HG02852 (cell line): ENCODE data around the gene WASHC4.
"Not testable (repeated sequence)": the region's sequence is repeated elsewhere in the genome, so short reads cannot be mapped to it uniquely, and the experiment has no call there.

Source experiments
- ATAC-seq: cut with Tn5 transposase; IDR thresholded peaks from one replicate; pipeline ENCODE4 v1.9.1; 2021; ENCODE audit warnings: mild to moderate bottlenecking, moderate library complexity; ENCODE audit not compliant: unreplicated experiment

WASHC4 gene

DNA sequence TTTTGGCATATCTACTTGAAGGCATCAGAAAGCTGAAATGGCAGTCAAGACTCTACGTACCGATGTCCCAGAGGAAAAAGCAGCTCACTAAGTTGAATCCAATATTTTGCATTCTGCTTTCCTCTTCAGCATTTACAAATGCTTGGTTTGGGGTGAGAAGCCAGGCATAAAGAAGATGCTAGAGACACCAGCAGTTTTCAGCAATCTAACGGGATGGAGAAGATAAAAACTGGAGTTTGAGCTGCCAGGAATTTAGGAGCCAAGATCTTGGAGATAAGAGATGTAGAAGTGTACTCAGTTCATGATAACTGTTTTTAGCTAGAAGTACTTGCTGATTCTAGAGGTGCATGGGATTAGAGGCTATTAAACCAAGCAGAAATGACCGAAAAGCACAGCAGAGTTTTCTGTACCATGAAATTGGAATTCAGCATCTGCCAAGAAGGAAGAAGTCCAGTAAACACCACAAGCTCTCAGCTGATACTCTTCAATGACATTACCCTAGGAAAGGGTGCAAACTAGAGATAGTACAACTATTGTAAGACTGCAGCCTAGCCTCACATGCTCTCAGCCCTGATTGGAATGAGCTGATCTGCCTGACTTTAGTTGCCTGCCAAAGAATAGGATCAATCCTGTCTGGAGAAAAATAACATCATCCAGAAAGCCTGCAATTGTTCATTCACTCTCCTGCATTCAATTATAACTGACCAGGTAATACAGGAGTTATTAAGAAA lies 15.9 kb upstream of the WASHC4 start:
- ATAC-seq: no peak

DNA sequence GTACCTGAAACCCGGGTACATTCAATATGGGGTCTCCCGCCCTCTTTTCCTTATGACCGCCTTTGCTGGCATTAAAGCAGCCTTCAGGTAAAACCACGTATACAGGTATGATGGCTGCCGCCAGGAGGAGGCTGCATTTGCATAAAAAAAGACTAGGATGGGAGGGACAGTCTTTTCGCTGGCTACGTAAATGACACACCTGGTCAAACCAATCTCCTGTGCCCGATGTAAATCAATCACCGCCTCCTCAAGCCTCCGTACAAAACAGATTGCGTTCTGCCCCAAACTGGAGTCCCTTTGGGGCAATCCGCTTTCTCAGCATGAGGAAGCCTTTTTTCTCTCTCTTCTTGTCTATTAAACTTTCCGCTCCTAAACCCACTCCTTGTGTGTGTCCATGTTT lies 15.2 kb upstream of the WASHC4 start:
- ATAC-seq: no peak

DNA sequence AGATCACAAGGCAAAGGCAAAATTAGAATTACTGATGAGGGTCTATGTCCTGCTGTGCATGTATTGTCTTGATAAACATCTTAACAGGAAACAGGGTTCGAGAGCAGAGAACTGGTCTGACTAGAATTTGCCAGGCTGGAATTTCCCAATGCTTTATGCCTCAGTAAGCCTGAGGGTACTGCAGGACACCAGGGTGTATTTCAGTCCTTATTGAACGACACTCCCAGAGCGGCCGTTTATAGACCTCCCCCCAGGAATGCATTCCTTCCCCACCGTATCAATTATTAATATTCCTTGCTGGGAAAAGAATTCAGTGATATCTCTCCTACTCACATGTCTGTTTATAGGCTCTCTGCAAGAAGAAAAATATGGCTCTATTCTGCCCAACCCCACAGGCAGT lies 12.2 kb upstream of the WASHC4 start:
- not testable (repeated sequence) for ATAC-seq

DNA sequence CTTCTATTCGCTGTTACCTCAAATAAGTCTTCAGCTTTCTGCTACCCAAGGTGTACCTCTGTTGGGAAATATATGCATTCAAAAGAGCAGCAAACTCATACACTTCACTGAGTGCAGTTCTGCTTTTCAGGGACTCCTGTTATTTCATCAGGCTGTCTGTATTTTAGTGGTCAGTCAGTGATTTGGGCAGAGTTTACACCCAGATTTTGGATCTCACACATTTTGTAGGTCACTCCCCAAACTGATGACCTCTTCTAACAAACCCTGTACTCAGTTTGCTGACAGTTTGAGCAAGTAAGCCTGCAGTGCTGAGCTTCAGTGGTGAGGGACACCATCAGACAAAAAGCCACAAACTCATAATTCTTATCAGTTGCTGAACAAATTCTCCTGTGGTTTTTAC lies 8.2 kb upstream of the WASHC4 start:
- ATAC-seq: no peak

DNA sequence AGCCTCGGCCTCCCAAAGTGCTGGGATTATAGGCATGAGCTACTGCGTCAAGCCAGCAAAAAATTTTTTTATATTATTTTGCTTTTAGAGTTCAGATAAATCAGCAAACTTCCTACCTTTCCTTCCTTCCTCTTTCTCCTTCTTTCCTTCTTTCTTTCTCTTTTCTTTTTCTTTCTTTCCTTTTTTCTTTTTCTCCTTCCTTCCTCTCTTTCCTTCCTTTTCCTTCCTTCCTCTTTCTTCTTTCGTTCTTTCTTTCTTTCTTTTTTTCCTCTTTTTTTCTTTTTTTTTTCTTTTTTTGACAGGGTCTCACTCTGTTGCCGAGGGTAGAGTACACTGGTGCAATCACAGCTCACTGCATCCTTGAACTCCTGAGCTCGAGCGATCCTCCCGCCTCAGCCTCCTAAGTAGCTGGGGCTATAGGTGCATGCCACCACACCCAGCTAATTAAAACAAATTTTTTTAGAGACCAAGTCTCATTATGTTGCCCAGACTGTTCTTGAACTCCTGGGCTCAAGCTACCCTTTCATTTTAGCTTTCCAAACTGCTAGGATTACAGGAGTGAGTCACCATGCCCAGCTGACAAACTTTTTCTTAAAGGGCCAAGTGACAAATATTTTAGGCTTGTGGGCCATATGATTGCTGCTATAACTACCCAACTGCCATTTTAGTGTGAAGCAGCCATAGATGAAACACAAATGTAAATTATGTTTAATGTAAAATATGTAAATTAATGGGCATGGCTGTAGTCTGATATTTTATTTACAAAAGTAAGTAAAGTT lies 7.1 kb upstream of the WASHC4 start:
- ATAC-seq: no peak

DNA sequence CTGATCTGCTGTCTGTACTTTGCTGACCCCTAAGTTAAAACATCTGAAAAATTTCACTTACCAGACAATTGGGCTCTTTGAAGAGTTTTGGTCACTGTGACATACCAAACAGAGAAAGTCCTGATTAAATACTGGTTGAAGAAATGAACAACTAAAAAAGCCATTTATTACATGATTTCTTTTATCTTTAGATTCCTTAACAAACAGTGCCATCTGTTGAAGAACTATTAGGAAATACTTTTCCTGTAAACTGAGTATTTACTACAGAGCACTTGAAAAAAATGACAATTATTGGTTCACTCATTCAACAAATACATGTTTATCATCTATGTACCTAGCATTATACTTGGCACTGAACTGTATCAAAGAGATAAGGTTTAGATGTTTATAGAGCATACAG lies 6.5 kb upstream of the WASHC4 start:
- ATAC-seq: no peak

DNA sequence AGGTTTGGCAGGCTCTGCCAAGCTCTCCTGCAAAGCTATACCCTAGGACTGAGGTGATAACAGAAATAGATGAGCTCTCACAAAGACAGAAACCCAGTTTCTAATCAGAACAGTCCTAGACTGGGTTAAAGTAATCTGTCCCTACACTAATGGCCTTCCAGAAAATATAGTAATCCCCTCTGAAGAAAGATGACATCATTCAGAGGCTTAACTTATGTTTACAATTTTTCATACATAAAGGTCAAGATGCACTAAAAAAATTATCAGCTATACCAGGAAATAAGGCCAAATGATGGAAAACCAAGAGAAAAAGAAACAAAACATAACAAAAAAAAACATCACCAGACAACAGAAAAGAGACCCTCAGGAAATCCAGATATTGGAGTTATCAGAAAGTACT lies 4.9 kb upstream of the WASHC4 start:
- ATAC-seq: no peak

DNA sequence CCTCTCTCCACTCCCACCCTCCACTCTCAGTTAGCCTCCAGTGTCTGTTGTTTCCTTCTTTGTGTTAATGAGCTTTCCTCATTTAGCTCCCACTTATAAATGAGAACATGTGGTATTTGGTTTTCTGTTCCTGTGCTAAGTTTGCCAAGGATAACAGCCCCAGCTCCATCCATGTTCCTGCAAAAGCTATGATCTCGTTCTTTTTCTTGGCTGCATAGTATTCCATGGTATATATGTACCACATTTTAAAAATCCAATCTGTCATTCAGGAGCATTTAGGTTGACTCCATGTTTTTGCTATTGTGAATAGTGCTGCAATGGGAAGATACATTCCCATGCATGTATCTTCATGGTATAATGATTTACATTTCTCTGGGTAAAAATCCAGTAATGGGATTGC lies 2.8 kb upstream of the WASHC4 start:
- no peak for ATAC-seq

DNA sequence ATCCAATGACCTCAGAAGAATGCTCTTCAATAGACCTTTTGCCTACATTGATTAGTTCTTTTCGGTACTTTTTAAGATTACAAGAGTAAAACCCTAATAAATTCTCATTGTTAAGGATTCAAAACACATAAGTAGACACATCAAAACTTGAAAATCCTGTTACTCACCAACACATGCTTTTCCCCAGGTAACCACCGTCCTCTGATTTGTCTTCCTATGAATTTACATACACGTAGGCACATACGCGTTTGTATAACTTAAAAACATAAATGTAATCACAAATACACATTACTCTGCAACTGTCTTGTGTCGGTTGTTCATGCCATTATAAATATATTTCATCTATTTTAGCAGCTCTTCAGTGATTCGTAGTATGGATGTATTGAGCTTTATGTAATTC lies 910 bp upstream of the WASHC4 start:
- no peak for ATAC-seq

DNA sequence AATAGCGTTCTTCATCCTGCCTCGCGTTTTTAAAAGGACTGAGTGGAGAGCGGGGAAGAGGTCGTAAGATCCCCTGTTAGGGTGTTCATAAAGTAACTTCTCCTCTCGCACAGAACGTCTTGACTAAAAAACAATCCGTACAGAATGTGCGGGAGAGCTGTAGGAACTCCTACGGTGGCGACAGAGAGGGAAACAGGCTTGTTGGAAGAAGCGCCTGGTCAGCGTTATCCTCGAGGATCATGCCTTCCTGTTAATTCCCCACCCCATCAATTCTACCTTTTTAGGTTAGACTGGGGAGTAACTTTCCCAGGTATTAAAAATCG lies 399 bp upstream of the WASHC4 start:
- ATAC-seq: peak; percentile 13

DNA sequence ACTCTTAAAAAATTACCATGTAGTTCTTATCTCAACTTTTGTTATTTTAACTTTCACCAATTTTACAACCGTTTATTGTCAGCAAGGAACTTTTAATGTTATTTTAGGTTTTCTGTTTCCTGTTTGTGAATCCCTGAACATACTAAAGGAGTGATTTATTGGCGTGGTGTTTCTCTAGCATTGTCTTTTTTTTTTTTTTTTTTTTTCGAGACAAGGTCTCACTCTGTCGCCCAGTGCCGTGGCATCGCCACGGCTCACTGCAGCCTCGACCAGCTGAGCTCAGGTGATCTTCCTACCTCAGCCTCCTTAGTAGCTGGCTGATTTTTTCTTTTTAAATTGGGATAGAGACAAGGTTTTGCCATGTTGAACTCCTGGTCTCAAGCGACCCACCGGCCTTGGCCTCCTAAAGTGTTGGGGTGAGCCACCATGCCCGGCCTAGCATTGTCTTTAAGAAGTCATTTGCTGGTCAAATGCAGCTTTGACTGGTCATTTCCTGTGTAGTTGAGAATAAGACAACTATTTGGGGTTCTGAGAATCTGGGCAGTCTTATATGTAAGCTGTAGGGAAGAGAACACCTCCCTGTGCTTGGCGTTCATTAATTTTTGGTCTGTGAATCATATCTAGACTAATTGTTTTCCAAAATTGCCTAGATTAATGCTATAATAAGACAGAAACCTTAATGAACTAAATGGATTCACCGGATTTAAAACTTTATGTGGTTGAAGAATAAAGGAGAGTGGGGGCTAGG lies 2.1 kb downstream of the WASHC4 start:
- ATAC-seq: peak; percentile 36

DNA sequence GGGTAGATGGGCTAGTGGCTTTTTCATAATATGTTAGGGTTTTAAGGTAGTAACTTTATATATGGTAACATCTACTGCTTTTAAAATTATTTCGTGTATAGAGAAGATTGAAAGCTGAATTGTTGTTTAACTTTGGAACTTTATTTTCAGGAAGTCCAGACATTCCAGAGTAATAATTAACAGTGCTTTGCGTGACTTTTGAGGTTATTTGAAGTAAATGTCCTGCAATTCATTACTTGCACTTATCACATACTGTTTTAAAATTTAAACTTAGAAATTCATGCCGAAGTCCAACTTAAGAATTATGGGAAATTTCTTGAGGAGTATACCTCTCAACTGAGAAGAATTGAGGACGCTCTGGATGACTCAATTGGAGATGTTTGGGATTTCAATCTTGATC lies 3.3 kb downstream of the WASHC4 start:
- ATAC-seq: no peak

DNA sequence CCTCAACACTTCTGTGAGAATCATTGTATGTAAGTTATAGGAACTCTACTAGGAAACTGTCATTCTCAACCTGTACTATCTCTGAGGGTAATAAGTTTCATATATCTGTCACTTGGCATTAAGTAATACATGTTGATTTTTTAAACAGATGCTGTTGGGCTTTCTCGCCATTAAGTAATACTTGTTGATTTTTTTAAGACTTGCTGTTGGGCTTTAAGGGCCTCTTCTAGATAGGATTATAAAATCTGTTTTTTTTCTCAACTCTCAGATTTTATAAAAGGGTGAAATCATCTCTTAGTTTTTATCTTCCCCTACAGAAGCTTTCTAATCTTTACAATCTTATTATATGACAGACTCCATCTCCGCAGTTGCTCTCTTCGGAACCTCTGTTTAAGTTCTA lies 5.6 kb downstream of the WASHC4 start:
- no peak for ATAC-seq

DNA sequence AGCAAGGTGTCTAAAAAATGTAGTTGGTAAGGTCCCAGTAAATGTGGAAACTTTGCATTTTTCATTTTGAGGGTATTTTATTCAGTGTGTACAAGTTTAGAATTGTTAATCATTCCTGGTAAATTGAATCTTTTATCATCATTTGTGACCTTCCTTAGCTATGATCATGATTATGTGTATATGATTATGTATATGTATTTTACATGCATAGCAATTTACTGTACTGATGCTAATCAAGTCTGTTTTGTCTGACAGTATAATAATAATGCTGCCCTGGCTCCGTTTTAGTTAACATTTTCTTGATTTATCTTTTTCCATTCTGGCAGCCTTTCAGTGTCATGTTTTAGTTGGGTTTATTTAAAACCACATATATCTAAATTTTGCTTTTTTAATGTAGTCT lies 9.4 kb downstream of the WASHC4 start:
- no peak for ATAC-seq

DNA sequence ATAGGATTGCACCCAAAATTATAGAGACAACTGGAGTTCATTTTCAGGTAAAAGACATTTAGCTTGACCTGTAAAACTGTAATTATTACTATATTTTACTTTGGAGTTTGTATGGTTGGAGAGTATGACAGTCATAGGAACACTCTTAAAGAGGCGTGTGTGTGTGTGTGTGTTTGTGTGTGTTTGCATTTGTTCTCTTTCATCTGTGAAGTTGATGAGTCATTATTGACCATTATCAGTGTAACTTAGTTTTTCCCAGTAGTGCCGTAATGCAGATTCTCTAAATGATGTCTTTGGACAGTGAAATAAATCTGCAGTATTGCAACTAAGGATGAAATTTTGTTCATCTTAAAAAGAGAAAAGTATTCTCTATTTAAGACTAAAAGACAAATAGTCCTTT lies 13.0 kb downstream of the WASHC4 start:
- no peak for ATAC-seq

DNA sequence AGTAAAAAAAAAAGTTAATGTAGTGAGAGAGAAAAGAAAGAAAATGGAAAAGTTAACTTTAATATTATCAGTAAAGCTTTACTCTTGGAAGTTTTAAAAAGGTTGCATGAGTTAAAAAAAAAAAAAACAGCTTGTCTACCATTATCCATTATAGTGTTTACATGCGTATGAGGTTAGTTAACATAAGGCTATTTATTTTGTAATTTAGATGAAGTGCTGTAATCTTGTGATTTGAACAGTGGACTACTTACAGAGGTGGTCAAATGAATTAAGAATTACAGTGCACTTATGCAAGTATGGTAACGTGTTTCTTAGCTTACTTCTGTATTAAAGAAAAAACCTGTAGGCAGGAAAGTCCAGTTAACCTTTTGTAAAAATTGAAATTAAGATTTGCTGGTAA lies 30.7 kb downstream of the WASHC4 start:
- no peak for ATAC-seq

DNA sequence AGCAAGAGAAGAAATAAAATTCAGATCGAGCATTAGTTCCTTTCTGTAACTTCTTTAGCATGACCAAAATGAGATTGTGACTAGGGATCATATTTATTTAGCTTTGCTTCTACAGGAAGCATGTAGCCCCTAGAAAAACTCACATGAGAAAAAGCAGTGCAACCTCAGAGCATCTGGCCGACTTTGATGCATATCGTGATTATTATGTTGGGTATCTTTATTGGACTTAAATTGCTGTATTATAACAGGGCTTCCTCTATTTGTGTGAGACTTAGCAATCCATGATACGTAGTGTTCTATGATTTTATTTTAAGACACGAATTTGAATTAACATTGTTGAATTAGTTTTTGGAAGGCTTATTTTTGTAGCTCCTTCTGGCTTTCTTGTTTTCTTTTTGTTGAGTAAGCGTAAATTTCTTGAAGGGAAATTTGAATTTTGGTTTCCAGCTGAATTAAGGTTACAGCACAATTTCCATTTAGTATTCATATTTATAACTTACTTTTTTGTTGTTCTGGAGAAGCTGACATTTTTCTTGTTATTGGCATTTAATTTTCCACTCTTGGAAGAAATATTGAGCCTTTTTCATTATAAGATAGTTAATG lies 33.9 kb downstream of the WASHC4 start:
- ATAC-seq: no peak

DNA sequence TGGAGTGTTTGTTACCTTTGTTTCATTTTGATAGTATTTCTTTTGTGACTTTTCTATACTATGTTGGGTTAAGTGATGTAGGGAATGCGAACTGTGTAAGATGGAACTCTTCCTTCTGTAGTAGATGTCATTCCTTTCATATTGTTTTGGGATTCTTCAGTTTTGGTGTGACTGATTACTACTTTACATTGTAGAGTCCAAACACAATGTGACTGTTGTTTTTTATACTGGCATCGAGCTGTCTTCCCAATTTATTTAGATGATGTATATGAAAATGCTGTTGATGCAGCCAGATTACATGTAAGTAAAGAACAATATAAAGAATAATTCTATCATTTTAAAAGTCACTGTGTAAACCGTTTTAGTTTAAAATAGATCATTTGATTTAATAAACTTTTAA lies 34.7 kb downstream of the WASHC4 start:
- ATAC-seq: no peak

DNA sequence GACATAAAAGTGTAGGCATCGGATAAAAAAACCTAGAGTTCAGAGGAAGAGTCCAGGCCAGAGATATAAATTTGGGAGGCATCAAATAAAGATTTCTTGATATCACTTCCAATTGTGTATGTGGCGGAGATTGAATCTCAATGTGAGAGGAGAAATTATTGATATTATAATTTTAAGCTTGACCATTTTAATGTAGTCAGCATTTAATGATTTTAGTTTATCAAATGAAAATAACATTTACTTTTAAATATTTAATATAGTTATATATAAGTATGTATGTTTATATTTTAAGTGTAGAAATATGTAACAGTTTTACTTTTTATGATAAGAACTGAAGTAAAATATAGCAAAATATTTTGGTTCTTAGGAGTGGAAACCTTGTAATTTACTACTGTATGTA lies 48.7 kb downstream of the WASHC4 start:
- no peak for ATAC-seq

DNA sequence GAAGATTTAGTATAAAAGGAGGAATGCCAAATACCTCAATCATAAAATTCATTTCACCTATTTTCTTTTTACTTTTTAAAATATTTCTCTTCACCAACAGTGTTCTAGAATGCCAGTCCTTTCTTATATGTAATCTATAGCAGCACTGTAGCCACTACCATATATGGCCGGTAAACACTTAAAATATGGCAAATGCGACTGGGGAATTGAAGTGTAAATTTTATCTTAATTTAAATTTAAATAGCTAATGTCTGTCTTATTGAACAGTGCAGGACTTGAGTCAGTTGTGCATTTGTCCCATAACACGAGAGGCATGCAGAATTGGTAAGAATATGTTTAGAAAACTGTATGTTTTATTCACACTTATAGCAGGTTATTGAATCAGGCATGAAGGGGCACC lies 50.1 kb downstream of the WASHC4 start:
- ATAC-seq: no peak

DNA sequence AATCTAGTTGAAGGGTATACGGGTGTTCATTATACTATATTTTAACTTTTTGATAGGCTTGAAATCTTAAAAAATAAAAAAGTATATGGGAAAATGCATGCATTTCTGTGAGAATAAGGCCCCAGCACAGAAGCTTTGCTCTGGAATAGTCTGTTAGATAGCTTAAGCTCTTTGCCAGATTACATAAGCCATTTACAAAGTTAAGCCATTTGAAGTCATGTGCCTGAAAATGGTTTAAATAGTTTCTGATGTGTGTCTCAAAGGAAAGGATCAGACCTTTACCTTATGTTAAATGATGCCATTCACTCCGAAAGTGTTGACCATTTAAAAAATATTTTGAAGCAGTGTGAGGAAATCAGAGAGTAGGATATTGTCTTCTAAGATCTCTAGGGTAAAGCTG lies 51.3 kb downstream of the WASHC4 start:
- ATAC-seq: no peak

DNA sequence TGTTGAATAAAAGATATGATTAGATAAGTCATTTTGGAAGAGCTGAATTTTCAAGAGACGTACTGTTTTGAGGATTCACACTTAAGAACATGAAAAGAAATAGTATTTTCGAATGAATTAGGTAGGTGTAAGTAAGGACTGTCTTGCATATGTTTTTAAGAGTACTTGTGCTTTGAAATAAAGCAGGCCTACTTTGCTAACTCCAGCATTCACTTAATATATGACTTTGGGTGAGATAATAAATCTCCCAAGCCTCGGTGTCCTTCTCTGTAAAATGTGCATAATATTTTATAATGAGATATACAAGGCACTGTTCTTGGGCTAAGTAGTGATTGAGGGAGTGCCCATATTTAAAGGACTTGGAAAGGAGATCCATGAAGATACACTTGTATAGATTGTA lies 54.6 kb downstream of the WASHC4 start:
- ATAC-seq: no peak
